Stimulated activated CD4-positive, alpha-beta T cell treated with anti-CD3 and anti-CD28 coated beads, Interleukin-1b, Interleukin-23, amount 100 ng/mL, for 24 hours (primary cell): ENCODE measurements around the gene SMIM17.
A peak's percentile ranks its signal among the peaks of the same experiment; 100 is the strongest.
"Not testable (repeated sequence)": the region's sequence is repeated elsewhere in the genome, so short reads cannot be mapped to it uniquely, and the experiment has no call there.

Experiments
- DNase-seq, 4 experiments: peaks; one replicate each; pipeline ENCODE4 v3.0.0-alpha.2; 2020; ENCODE audit warnings: low read depth in 4 of 4, low spot score in 1 of 4

Gene SMIM17

GRCh38 chr19:56654151-56654550 lies 11.2 kb downstream of the SMIM17 start:
- no peak for DNase-seq

- no peak for DNase-seq
These were observed 17.6 kb downstream of the SMIM17 start for GRCh38 chr19:56660381-56661107.

GRCh38 chr19:56661248-56661647 lies 18.3 kb downstream of the SMIM17 start:
- DNase-seq, result no peak

- DNase-seq, result no peak
These were observed 21.1 kb downstream of the SMIM17 start for GRCh38 chr19:56663931-56664500.

GRCh38 chr19:56664511-56664910 lies 21.6 kb downstream of the SMIM17 start:
- DNase-seq, result no peak

- no peak for DNase-seq
These were observed 24.4 kb downstream of the SMIM17 start for GRCh38 chr19:56667311-56667870.

GRCh38 chr19:56668676-56669075 lies 25.7 kb downstream of the SMIM17 start:
- no peak for DNase-seq

- no peak for DNase-seq
These were observed 27.5 kb downstream of the SMIM17 start for GRCh38 chr19:56670401-56670960.

- DNase-seq, result peak in 1 of 4 experiments; percentile 4
These were observed 28.1 kb downstream of the SMIM17 start for GRCh38 chr19:56670961-56671612.

- DNase-seq, result peak; percentile 59 to 83 (median 72)
These were observed 28.6 kb downstream of the SMIM17 start, which contains the start of gene ZNF835 for GRCh38 chr19:56671613-56671994. Gene ZNF835, minus strand, starts transcription at chr19:56671757. Its CDS starts 6,559 bp downstream, at chr19:56665198.

GRCh38 chr19:56672610-56673009 lies 29.7 kb downstream of the SMIM17 start:
- DNase-seq, result not testable (repeated sequence)

- DNase-seq, result no peak
These were observed 35.2 kb downstream of the SMIM17 start for GRCh38 chr19:56678205-56678604.

- DNase-seq, result no peak
These were observed 38.7 kb downstream of the SMIM17 start for GRCh38 chr19:56681702-56682101.

GRCh38 chr19:56683116-56683515 lies 40.2 kb downstream of the SMIM17 start:
- no peak for DNase-seq

- no peak for DNase-seq
These were observed 44.1 kb downstream of the SMIM17 start for GRCh38 chr19:56687031-56687430.

- no peak for DNase-seq
These were observed 46.2 kb downstream of the SMIM17 start for GRCh38 chr19:56689198-56689597.

GRCh38 chr19:56690670-56691069 lies 47.7 kb downstream of the SMIM17 start:
- DNase-seq, result no peak

- DNase-seq, result no peak
These were observed 49.4 kb downstream of the SMIM17 start for GRCh38 chr19:56692206-56692895.

- no peak for DNase-seq
These were observed 56.6 kb downstream of the SMIM17 start for GRCh38 chr19:56699552-56699951.

- no peak for DNase-seq
These were observed 58.9 kb downstream of the SMIM17 start for GRCh38 chr19:56701895-56702294.

- no peak for DNase-seq
These were observed 63.0 kb downstream of the SMIM17 start for GRCh38 chr19:56705939-56706338.
